Caco-2 (cell line): Measurements from ENCODE around the gene CUL4A. TPM values are rescaled to one million over a fixed set of nuclear protein-coding genes. Genes with fewer than 3 reads are reported as not detected.
A peak's percentile ranks its signal among the peaks of the same experiment; 100 is the strongest.

ENCODE experiments used
- BruUV-seq: library from RNA; stranded (reverse); fragments of 400-500 nt; replicated peaks from 2 replicates; lab custom pipeline; 2021; lab: Mats Ljungman, UMichigan
- CTCF ChIA-PET: fragments of 300-600 bp; sonication (Branson Sonifier 250); formaldehyde crosslinking; loops from one replicate; lab custom pipeline; 2022; ENCODE audit warnings: antibody characterized with exemption; lab: Charles Lee
- POLR2A ChIA-PET: fragments of 300-600 bp; sonication (Branson Sonifier 250); formaldehyde crosslinking; loops from one replicate; lab custom pipeline; 2022; ENCODE audit warnings: antibody characterized with exemption; lab: Charles Lee
- DNase-seq, 2 experiments: peaks; one replicate each; pipeline versions ENCODE4 v3.0.0 to v3.0.0-alpha.2; 2020 to 2022
- H3K27me3 ChIP-seq: replicated peaks from 2 replicates; pipeline ENCODE4 v1.6.0; 2011; ENCODE audit warnings: low read length; ENCODE audit not compliant: control insufficient read depth, insufficient read depth
- H3K36me3 ChIP-seq: 2 replicates; pipeline ENCODE4 v1.5.1; 2011; ENCODE audit warnings: low read length; ENCODE audit not compliant: control insufficient read depth, insufficient read depth
- H3K4me1 ChIP-seq: fragments of 250-450 bp; sonication (Bioruptor Pico); 2 replicates; pipeline ENCODE4 v1.5.1; 2020; ENCODE audit warnings: mild to moderate bottlenecking
- H3K4me3 ChIP-seq: 2 replicates; pipeline ENCODE4 v1.5.1; 2011; ENCODE audit warnings: low read depth, mild to moderate bottlenecking, control low read depth, low read length
- H3K9me3 ChIP-seq: fragments of 250-450 bp; sonication (Bioruptor Pico); 2 replicates; pipeline ENCODE4 v1.5.1; 2020; ENCODE audit warnings: mild to moderate bottlenecking, moderate library complexity
- H3K27ac Mint-ChIP-seq: one replicate; pipeline ENCODE4 v1.8.0; 2022; ENCODE audit warnings: mixed read lengths; ENCODE audit not compliant: unreplicated experiment
- H3K27me3 Mint-ChIP-seq: one replicate; pipeline ENCODE4 v1.8.0; 2022; ENCODE audit warnings: mixed read lengths; ENCODE audit not compliant: insufficient read depth, unreplicated experiment
- H3K36me3 Mint-ChIP-seq: one replicate; pipeline ENCODE4 v1.8.0; 2022; ENCODE audit warnings: mild to moderate bottlenecking, mixed read lengths; ENCODE audit not compliant: insufficient read depth, unreplicated experiment
- H3K4me1 Mint-ChIP-seq: one replicate; pipeline ENCODE4 v1.8.0; 2022; ENCODE audit warnings: low read depth, mixed read lengths; ENCODE audit not compliant: unreplicated experiment
- H3K4me3 Mint-ChIP-seq: one replicate; pipeline ENCODE4 v1.8.0; 2022; ENCODE audit warnings: mild to moderate bottlenecking, moderate library complexity, mixed read lengths; ENCODE audit not compliant: unreplicated experiment
- H3K9me3 Mint-ChIP-seq: one replicate; pipeline ENCODE4 v1.8.0; 2022; ENCODE audit warnings: mixed read lengths; ENCODE audit not compliant: unreplicated experiment
- intact Hi-C: fragments of 100-400 bp; cut with micrococcal nuclease; formaldehyde crosslinking; loops from one replicate; pipeline ENCODE4 v1.10.0; 2022; ENCODE audit not compliant: unreplicated experiment
- total RNA-seq: library from RNA; stranded (reverse); gene quantifications from 2 replicates; pipeline ENCODE4 v1.2.3, GENCODE V29; 2022
- TF ChIP-seq, protein P1 (sequence below), 2 experiments: fragments of 200-600 bp in 1 of 2; IDR thresholded peaks; 1 replicate in 1 of 2; 2 replicates in 1 of 2; pipeline versions ENCODE4 v1.5.1 to v1.8.0; 2011 to 2022; ENCODE audit warnings: antibody characterized with exemption in 1 of 2, control low read depth in 1 of 2, inconsistent platforms in 1 of 2, low read depth in 1 of 2, low read length in 1 of 2, mild to moderate bottlenecking in 1 of 2, moderate library complexity in 1 of 2; ENCODE audit not compliant: insufficient read depth in 1 of 2, severe bottlenecking in 1 of 2, unreplicated experiment in 1 of 2

The CUL4A gene
- total RNA-seq, 1 experiment from 2014 or later: 125 TPM

DNA sequence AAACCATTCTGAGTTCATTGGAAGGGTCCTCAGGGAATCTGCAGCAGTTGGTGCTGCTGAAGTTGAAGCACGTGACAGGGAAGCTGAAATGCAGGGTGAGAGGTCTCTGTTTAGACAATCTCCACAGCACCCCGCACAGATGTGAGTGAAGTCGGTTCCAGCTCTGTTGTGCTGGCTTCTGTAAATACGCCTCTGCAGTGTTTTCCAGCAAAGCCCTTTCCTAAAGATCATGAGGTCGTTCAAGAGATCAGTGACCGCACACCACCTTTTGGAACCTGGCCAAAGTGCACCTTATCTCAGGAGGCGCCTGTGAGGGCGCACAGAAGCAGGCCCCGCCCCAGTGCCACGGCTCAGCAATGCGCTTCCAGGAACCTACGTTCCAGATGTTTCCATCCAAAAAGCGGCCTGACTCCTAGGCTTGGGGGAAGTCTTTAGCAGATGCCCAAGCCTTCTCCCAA, 10.8 kb downstream of the CUL4A start:
- no TSS peak for BruUV-seq
- POLR2A ChIA-PET: interaction anchor here (1.3 kb wide), 1 partner anchor 11 kb away, joined by 3 read pairs; the partner anchor contains the start of gene CUL4A
- TF ChIP-seq, protein P1, sequence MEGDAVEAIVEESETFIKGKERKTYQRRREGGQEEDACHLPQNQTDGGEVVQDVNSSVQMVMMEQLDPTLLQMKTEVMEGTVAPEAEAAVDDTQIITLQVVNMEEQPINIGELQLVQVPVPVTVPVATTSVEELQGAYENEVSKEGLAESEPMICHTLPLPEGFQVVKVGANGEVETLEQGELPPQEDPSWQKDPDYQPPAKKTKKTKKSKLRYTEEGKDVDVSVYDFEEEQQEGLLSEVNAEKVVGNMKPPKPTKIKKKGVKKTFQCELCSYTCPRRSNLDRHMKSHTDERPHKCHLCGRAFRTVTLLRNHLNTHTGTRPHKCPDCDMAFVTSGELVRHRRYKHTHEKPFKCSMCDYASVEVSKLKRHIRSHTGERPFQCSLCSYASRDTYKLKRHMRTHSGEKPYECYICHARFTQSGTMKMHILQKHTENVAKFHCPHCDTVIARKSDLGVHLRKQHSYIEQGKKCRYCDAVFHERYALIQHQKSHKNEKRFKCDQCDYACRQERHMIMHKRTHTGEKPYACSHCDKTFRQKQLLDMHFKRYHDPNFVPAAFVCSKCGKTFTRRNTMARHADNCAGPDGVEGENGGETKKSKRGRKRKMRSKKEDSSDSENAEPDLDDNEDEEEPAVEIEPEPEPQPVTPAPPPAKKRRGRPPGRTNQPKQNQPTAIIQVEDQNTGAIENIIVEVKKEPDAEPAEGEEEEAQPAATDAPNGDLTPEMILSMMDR (IDR thresholded peaks at IDR 0.05; ENCODE audit: insufficient read depth in 1 of 2, low read depth in 1 of 2, low read length in 1 of 2, severe bottlenecking in 1 of 2, unreplicated experiment in 1 of 2): no peak
- H3K4me3 ChIP-seq: no peak overlapping the region
- peaks cover 51% of the 10 kb centered on the region for H3K36me3 Mint-ChIP-seq
- peak overlapping the region; percentile 60 for H3K27ac Mint-ChIP-seq
- no peaks in the 10 kb centered on the region for H3K9me3 Mint-ChIP-seq
- H3K4me1 Mint-ChIP-seq: peaks cover 10% of the 10 kb centered on the region
- peak in 1 of 2 experiments; percentile 28 for DNase-seq
- peaks cover 30% of the 10 kb centered on the region for H3K4me1 ChIP-seq
- intact Hi-C loops: no loop called here
- no peaks in the 10 kb centered on the region for H3K27me3 ChIP-seq
- H3K27me3 Mint-ChIP-seq: no peaks in the 10 kb centered on the region
- CTCF ChIA-PET: interaction anchor here (0.9 kb wide), 1 partner anchor 185 kb away, joined by 3 read pairs; no protein-coding TSS in a partner anchor
- peaks cover 9% of the 10 kb centered on the region for H3K36me3 ChIP-seq
- no peak overlapping the region for H3K4me3 Mint-ChIP-seq
- H3K9me3 ChIP-seq: no peaks in the 10 kb centered on the region

DNA sequence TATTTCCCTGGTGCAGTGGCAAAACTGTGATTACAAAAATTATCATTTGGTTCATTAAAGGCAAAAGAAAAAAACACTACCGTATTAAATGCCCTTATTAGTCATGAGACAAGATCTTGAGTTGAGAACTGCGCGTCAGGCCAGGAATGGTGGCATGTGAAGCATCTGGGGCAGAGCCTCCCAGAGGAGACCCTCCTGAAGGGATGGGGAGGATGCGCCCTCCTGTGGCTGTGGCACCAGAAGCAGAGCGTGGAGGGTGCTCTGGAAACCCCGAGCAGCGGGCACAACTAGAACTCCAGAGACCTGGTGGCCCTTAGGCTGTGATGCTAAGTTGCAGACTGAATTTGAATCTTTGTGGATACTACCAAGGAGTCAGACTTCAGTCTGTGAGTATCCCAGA, 11.5 kb downstream of the CUL4A start:
- no peak overlapping the region for H3K4me3 Mint-ChIP-seq
- CTCF ChIA-PET: no interaction called here
- peaks cover 30% of the 10 kb centered on the region for H3K4me1 ChIP-seq
- DNase-seq: no peak
- no peak overlapping the region for H3K4me3 ChIP-seq
- H3K27me3 ChIP-seq: no peaks in the 10 kb centered on the region
- TF ChIP-seq, protein P1 (IDR thresholded peaks at IDR 0.05; ENCODE audit: insufficient read depth in 1 of 2, low read depth in 1 of 2, low read length in 1 of 2, severe bottlenecking in 1 of 2, unreplicated experiment in 1 of 2): peak in 1 of 2 experiments; percentile 25
- intact Hi-C loops: no loop called here
- H3K27me3 Mint-ChIP-seq: no peaks in the 10 kb centered on the region
- BruUV-seq: no TSS peak
- peaks cover 10% of the 10 kb centered on the region for H3K4me1 Mint-ChIP-seq
- peaks cover 9% of the 10 kb centered on the region for H3K36me3 ChIP-seq
- peaks cover 58% of the 10 kb centered on the region for H3K36me3 Mint-ChIP-seq
- H3K27ac Mint-ChIP-seq: peak overlapping the region; percentile 60
- H3K9me3 ChIP-seq: no peaks in the 10 kb centered on the region
- POLR2A ChIA-PET: no interaction called here
- H3K9me3 Mint-ChIP-seq: no peaks in the 10 kb centered on the region

DNA sequence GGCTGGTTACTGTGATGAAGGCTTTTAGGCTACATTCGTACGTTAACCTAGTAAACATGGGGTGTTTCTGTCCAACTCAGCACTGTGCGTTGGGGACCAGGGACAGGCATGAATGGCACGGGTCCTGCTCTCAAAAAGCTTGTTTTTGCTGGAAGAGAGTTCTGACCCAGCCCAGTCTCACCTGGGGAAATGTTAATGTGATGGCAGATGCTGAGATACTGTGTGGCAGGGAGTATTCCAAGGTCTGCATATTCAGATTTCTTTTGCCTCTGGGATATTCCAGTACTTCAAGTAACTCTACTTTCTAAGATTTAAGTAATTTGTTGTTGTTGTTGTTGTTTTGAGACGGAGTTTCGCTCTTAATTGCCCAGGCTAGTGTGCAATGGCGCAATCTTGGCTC, 13.7 kb downstream of the CUL4A start:
- CTCF ChIA-PET: no interaction called here
- Mint-ChIP-seq H3K36me3 (peaks cover 80% of the 10 kb centered on the region), H3K4me1 (peaks cover 10% of the 10 kb centered on the region), H3K9me3 (no peaks in the 10 kb centered on the region), H3K27ac (no peak overlapping the region), H3K4me3 (no peak overlapping the region), H3K27me3 (no peaks in the 10 kb centered on the region)
- Histone ChIP-seq H3K4me1 (peaks cover 10% of the 10 kb centered on the region), H3K36me3 (peaks cover 15% of the 10 kb centered on the region), H3K4me3 (no peak overlapping the region), H3K27me3 (no peaks in the 10 kb centered on the region), H3K9me3 (no peaks in the 10 kb centered on the region)
- POLR2A ChIA-PET: no interaction called here
- no TSS peak for BruUV-seq
- DNase-seq: no peak
- TF ChIP-seq, protein P1 (IDR thresholded peaks at IDR 0.05; ENCODE audit: insufficient read depth in 1 of 2, low read depth in 1 of 2, low read length in 1 of 2, severe bottlenecking in 1 of 2, unreplicated experiment in 1 of 2): no peak
- intact Hi-C loops: no loop called here
